HFF-Myc (cell line): Measurements from ENCODE around the gene MAB21L3.
"Not testable (repeated sequence)": the region's sequence is repeated elsewhere in the genome, so short reads cannot be mapped to it uniquely, and the experiment has no call there.

Source experiments
- DNase-seq: peaks from one replicate; pipeline ENCODE4 v3.0.0-alpha.2; 2011; ENCODE audit warnings: low read depth; ENCODE audit errors: extremely low read depth
- H3K4me3 ChIP-seq: replicated peaks from 2 replicates; pipeline ENCODE4 v1.5.1; 2011; ENCODE audit warnings: low read depth, mild to moderate bottlenecking, control low read depth, low read length
- TF ChIP-seq, protein P1 (sequence below): IDR thresholded peaks from 2 replicates; pipeline ENCODE4 v1.5.1; 2012; ENCODE audit warnings: mild to moderate bottlenecking, low read depth, low read length, control low read depth; ENCODE audit errors: missing control alignments

The MAB21L3 gene

DNA sequence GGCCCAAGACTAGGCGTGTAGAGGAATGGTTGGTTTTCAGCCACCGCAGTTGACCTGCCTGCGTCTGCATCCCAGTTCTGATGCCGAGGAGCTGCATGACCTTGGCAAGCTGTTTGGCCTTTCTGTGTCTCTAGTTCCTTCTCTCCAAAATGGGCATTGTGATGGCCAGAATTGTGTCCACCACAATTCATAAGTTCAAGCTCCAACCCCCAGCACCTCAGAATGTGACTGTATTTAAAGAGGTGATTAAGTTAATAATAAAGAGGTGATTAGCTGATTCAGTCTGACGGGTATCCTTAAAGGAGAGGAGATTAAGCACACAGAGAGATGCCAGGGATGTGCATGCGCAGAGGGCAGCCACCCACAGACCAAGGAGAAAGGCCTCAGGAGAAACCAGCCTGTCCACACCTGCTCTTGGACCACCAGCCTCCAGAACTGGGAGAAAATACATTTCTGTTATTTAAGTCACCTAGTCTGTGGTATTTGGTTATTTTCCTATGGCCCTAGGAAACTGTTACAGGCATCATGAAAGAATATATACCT is 28.5 kb downstream of the MAB21L3 start:
- H3K4me3 ChIP-seq, result no peak overlapping the region
- TF ChIP-seq, protein P1, sequence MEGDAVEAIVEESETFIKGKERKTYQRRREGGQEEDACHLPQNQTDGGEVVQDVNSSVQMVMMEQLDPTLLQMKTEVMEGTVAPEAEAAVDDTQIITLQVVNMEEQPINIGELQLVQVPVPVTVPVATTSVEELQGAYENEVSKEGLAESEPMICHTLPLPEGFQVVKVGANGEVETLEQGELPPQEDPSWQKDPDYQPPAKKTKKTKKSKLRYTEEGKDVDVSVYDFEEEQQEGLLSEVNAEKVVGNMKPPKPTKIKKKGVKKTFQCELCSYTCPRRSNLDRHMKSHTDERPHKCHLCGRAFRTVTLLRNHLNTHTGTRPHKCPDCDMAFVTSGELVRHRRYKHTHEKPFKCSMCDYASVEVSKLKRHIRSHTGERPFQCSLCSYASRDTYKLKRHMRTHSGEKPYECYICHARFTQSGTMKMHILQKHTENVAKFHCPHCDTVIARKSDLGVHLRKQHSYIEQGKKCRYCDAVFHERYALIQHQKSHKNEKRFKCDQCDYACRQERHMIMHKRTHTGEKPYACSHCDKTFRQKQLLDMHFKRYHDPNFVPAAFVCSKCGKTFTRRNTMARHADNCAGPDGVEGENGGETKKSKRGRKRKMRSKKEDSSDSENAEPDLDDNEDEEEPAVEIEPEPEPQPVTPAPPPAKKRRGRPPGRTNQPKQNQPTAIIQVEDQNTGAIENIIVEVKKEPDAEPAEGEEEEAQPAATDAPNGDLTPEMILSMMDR, result no peak
- DNase-seq, result no peak

DNA sequence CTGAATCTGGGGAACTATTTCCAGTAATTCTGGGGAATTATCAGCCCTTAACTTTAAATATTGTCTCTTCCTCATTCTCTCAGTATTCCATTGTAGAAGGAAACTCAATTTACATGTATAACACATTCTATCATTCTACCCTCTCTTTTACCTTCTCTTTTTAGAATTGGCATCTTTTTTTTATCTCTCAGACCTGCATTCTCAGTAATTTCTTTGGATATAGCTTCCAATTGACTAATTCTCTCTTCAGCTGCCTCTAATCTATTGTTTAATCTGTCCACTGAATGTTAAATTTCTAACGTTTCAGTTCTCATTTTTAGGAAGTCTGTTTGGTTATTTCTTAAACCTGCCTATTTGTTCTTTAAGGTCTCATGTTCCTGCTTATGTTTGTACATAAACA is 33.0 kb downstream of the MAB21L3 start:
- TF ChIP-seq, protein P1, result no peak
- DNase-seq, result no peak
- H3K4me3 ChIP-seq, result no peak overlapping the region

DNA sequence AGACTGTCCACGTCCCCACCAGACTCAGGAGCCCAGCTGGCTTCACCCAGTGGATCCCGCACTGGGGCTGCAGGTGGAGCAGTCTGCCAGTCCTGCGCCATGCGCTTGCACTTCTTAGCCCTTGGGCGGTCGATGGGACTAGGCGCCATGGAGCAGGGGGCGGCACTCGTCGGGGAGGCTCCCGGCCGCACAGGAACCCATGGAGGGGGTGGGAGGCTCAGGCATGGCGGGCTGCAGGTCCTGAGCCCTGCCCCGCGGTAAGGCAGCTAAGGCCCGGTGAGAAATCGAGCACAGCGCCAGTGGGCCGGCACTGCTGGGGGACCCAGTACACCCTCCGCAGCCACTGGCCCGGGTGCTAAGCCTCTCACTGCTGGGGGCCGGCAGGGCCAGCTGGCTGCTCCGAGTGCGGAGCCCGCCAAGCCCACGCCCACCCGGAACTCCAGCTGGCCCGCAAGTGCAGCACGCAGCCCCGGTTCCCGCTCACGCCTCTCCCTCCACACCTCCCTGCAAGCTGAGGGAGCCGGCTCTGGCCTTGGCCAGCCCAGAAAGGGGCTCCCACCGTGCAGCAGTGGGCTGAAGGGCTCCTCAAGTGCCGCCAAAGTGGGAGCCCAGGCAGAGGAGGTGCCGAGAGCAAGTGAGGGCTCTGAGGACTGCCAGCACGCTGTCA is 35.4 kb downstream of the MAB21L3 start:
- not testable (repeated sequence) for DNase-seq, H3K4me3 ChIP-seq

DNA sequence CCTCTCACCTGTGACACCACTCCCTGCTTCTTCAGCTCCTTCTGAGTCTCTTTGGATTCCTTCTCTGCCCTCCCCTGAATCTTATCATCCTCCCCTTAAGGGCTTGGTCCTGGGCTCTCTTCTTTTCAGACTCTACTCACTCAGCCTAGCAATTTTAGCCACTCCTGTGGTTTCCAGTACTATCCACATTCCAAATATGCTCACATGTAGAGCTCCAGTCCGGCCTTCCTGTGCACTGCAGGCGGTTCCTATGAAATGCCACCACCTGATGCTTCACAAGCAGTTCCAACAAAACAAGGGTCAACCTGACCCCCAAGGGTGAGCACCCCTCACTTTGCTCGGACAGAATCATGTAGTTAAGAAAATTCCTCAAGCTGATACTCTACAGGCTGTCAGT is 35.9 kb downstream of the MAB21L3 start:
- no peak overlapping the region for H3K4me3 ChIP-seq
- no peak for DNase-seq
- TF ChIP-seq, protein P1, result no peak

DNA sequence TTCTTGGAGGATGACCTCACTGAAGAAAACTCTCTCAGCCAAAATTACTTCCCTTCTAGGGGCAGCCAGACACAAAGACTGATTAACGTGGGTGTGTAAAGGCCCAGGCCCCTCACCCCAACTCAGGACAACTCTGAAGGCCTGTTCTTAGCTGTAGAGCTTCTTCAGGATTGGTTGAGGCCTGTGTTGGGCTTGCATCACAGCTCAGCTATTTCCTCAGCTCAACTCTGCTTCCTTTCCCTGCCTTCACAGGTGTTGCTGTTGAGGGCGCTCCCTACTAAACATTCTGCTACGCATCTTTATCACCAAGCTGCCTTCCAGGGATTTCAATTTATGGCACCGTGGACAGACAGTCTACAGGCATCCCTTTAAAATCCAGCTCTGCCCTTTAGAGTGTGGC is 36.8 kb downstream of the MAB21L3 start:
- H3K4me3 ChIP-seq, result no peak overlapping the region
- TF ChIP-seq, protein P1, result no peak
- no peak for DNase-seq

DNA sequence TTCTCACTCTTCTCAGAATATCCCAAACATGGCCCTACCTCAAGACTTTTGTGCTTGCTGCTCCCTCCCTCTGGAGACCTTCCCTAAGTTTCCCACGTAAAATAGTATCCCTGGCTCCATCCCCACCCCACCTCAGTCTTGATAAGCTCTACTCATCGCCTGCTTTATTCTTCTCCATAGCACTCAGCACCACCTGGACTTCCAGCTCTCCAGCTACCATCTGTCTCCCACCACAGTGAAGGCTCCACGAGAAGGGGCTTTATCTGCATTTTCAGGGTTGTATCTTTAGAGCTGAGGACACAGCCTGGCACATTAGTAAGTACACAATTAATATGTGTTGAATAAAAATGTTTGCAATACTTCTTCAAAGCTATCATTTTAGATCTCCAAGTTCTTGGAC is 37.8 kb downstream of the MAB21L3 start:
- no peak for DNase-seq
- H3K4me3 ChIP-seq, result no peak overlapping the region
- TF ChIP-seq, protein P1, result no peak

DNA sequence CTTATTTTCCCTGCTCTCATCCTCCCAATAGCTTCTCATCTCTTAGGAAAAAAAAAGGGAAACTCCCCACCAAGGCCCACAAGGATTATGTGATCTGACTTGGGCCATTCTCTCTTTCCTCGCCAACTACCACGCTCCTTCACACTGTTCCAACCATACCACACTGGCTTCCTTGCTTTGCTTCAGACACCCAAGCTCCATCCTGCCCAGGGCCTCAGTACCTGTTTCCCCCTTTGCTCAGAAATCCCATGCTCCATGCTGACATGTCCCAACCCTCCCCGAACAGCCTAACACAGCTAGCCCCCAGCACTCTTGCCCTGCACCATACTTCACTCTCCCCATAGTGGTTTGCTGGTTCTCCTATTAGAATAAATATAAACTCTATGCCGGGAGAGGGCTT is 39.2 kb downstream of the MAB21L3 start:
- DNase-seq, result no peak
- H3K4me3 ChIP-seq, result no peak overlapping the region
- TF ChIP-seq, protein P1, result no peak
